Lower lobe of right lung (tissue), 2 donors: ENCODE measurements around the gene VWA3B. TPM values are rescaled to one million over a fixed set of nuclear protein-coding genes. Genes with fewer than 3 reads are reported as not detected.
A peak's percentile ranks its signal among the peaks of the same experiment; 100 is the strongest.

Experiments
- ATAC-seq, 2 donors: fragments of 200-7000 bp; cut with Tn5 transposase; one replicate each; pipeline ENCODE4 v1.9.1; 2020 to 2022; ENCODE audit warnings: mild to moderate bottlenecking in 2 of 2, moderate library complexity in 2 of 2
- DNase-seq: peaks from one replicate; pipeline ENCODE4 v3.0.0-alpha.2; 2020
- H3K27ac ChIP-seq: fragments of 200-600 bp; one replicate; pipeline ENCODE4 v1.8.0; 2022
- H3K27me3 ChIP-seq: fragments of 200-600 bp; one replicate; pipeline ENCODE4 v1.8.0; 2022; ENCODE audit warnings: low read depth
- H3K36me3 ChIP-seq: fragments of 200-600 bp; one replicate; pipeline ENCODE4 v1.8.0; 2022; ENCODE audit warnings: mild to moderate bottlenecking
- H3K4me1 ChIP-seq: fragments of 200-600 bp; one replicate; pipeline ENCODE4 v1.8.0; 2022
- H3K4me3 ChIP-seq: fragments of 200-600 bp; one replicate; pipeline ENCODE4 v1.8.0; 2022; ENCODE audit warnings: mild to moderate bottlenecking
- H3K9me3 ChIP-seq: fragments of 200-600 bp; one replicate; pipeline ENCODE4 v1.8.0; 2022
- intact Hi-C: fragments of 100-400 bp; cut with DNase I; formaldehyde crosslinking; loops from one replicate; pipeline ENCODE4 v1.11.0; 2022
- total RNA-seq: library from RNA; stranded (reverse); fragmentation: NEBNext Ultra II Directional; extraction: Animal tissue kit (Norgen Biotek cat#: 25700); gene quantifications from one replicate; pipeline ENCODE4 v1.2.1, GENCODE V29; 2021
- TF ChIP-seq, protein P1 (sequence below): fragments of 200-600 bp; IDR thresholded peaks from one replicate; pipeline ENCODE4 v1.8.0; 2022; ENCODE audit warnings: antibody characterized with exemption, mild to moderate bottlenecking
- donor health status: DM: no; HTN: yes; CAD: no; lungs with severe emphysema.

The VWA3B gene
- total RNA-seq, 1 donor from 2014 or later: 7.9 TPM

DNA sequence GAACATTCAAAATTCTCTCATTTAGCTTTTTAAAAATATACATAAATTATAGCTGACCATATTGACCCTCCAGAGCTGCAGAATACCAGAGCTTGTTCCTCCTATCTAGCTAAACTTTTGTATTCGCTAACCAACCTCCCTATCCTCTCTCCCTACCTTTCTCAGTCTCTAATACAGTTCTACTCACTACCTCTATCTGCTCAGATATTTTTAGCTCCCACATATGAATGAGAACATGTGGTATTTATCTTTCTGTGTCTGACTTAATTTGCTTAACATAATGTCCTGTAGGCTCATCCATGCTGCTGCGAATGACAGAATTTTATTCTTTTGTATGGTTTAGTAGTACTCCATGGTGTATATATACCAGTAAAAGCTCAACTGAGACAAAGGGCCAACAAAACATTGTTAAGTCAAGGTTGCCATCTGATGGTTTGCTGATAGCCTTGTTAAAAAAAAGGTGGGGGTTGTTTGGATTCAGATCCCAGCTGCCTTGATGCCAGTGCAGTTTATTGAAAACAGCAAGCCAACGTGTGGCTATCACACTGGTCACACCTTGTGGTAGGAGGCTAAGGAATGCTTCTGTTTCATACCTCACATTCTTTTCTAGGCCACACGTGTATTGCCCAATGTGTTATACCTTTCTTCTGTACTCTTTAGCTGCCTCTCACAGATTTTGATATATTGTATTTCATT lies 101.5 kb downstream of the VWA3B start:
- DNase-seq (no peak), ATAC-seq (peak; percentile 84 to 86)
- Histone ChIP-seq H3K36me3 (no peaks in the 10 kb centered on the region), H3K27me3 (no peaks in the 10 kb centered on the region), H3K4me3 (no peak overlapping the region), H3K4me1 (no peaks in the 10 kb centered on the region), H3K9me3 (no peaks in the 10 kb centered on the region), H3K27ac (peak overlapping the region; percentile 10)
- TF ChIP-seq, protein P1, sequence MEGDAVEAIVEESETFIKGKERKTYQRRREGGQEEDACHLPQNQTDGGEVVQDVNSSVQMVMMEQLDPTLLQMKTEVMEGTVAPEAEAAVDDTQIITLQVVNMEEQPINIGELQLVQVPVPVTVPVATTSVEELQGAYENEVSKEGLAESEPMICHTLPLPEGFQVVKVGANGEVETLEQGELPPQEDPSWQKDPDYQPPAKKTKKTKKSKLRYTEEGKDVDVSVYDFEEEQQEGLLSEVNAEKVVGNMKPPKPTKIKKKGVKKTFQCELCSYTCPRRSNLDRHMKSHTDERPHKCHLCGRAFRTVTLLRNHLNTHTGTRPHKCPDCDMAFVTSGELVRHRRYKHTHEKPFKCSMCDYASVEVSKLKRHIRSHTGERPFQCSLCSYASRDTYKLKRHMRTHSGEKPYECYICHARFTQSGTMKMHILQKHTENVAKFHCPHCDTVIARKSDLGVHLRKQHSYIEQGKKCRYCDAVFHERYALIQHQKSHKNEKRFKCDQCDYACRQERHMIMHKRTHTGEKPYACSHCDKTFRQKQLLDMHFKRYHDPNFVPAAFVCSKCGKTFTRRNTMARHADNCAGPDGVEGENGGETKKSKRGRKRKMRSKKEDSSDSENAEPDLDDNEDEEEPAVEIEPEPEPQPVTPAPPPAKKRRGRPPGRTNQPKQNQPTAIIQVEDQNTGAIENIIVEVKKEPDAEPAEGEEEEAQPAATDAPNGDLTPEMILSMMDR: no peak
- intact Hi-C loops: no loop called here

DNA sequence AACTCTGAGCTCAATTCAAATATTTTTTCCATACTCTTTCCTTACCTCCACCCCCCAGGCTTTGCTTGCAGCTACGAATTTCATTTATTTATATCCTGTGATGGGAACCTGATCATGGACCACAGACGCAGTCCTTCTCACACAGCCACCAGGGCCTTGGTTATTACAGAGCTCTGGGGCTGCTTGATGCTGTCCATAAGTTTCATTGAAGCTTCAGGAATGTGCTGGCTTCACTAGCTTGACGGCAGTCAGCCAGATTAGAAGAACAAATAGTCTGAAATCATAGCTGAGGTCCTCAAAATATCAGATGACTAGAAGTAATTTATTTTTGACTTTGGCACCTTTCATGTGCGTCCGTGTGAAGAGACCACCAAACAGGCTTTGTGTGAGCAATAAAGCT lies 104.9 kb downstream of the VWA3B start:
- no peaks in the 10 kb centered on the region for H3K27me3 ChIP-seq
- H3K9me3 ChIP-seq: no peaks in the 10 kb centered on the region
- H3K27ac ChIP-seq: no peak overlapping the region
- intact Hi-C loops: no loop called here
- H3K36me3 ChIP-seq: no peaks in the 10 kb centered on the region
- TF ChIP-seq, protein P1: no peak
- DNase-seq (no peak), ATAC-seq (peak; percentile 58 to 79)
- no peaks in the 10 kb centered on the region for H3K4me1 ChIP-seq
- H3K4me3 ChIP-seq: no peak overlapping the region

DNA sequence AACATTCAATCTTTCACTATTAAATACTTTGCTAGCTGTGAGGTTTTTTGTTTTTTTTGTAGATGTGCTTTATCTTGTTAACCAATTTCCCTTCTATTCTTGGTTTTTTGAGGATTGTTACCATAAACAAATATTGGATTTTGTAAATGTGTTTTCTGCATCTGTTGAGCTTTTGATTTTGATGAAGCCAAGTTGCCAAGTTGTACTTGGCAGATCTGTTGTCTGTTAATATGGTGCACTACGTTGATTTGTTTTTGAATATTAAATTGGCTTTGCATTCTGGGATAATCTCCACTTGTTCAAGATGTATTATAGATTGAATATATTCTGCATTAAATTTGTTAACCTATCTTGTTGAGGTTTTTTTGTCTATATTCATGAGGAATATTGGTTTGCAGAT lies 114.6 kb downstream of the VWA3B start:
- Histone ChIP-seq H3K36me3 (no peaks in the 10 kb centered on the region), H3K9me3 (no peaks in the 10 kb centered on the region), H3K27me3 (no peaks in the 10 kb centered on the region), H3K27ac (no peak overlapping the region), H3K4me3 (no peak overlapping the region), H3K4me1 (no peaks in the 10 kb centered on the region)
- TF ChIP-seq, protein P1: no peak
- intact Hi-C loops: no loop called here
- DNase-seq (no peak), ATAC-seq (no peak)

DNA sequence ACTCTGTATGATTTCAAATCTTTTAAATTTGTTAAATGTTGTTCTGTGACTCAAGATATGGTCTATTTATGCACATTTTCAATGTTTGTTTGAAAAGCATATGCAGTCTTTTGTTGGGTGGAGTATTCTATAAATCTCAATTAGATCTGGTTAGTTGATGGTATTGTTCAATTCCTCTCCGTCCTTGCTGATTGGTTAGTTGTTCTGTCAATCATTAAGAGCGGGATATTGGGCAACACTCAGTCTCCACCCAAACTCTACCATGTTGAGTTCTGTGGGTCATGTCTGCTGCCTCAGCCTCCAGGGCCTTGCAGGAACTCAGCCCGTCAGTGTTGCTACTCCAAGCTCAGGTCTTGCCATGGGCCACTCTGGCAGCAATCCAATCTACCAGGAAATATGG lies 118.9 kb downstream of the VWA3B start:
- Histone ChIP-seq H3K9me3 (no peaks in the 10 kb centered on the region), H3K4me3 (no peak overlapping the region), H3K4me1 (no peaks in the 10 kb centered on the region), H3K27me3 (peaks cover 9% of the 10 kb centered on the region), H3K36me3 (no peaks in the 10 kb centered on the region), H3K27ac (no peak overlapping the region)
- TF ChIP-seq, protein P1: no peak
- DNase-seq: no peak
- ATAC-seq: no peak
- intact Hi-C loops: no loop called here

DNA sequence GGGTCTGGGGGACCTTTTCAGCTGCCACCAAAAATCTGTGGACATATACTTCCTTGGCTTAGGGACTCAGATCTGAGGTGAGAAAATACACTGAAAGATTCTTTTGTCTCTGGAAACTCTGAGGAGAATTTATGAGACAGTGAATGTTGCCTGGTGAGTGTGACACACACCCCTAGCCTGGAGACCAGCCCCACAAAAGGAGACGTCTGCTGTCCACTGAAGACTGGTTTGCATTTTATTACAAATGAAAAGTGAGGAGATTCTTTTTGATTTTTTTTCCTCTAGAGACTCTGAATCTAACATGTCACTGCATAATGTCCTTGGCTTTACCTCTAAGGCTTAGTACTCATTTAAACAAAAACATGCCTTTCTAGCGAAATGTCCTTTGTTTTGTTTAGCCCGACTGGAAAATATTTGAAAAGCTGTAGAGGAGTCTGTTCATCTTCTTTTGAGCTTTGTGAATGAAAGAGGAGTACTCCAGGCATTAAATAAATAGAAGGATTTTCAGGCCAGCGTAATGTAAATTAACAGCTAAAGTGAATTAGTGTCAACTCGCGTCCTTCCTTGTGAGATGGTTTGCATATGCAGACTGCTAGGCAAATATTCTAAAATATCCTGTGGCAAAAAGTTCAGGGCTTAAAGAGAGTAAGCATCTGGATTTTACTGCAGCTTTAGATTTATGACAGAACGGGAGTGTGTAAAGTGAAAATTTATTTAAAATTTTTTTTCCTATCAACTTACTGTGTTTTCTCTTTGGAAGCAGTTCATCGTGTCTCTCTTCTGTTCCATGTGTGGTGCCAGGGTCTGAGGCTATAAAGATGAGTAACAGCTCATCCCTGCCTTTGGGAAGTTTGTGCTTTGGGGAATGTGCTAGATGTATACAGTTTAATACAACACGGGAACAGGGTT lies 125.4 kb downstream of the VWA3B start:
- H3K27me3 ChIP-seq: peaks cover 18% of the 10 kb centered on the region
- no peak for DNase-seq
- H3K36me3 ChIP-seq: no peaks in the 10 kb centered on the region
- H3K4me3 ChIP-seq: no peak overlapping the region
- no peaks in the 10 kb centered on the region for H3K4me1 ChIP-seq
- no peaks in the 10 kb centered on the region for H3K9me3 ChIP-seq
- TF ChIP-seq, protein P1: no peak
- intact Hi-C loops: no loop called here
- ATAC-seq: no peak
- H3K27ac ChIP-seq: no peak overlapping the region
